ENCODE results near the gene ZACN.

DNA sequence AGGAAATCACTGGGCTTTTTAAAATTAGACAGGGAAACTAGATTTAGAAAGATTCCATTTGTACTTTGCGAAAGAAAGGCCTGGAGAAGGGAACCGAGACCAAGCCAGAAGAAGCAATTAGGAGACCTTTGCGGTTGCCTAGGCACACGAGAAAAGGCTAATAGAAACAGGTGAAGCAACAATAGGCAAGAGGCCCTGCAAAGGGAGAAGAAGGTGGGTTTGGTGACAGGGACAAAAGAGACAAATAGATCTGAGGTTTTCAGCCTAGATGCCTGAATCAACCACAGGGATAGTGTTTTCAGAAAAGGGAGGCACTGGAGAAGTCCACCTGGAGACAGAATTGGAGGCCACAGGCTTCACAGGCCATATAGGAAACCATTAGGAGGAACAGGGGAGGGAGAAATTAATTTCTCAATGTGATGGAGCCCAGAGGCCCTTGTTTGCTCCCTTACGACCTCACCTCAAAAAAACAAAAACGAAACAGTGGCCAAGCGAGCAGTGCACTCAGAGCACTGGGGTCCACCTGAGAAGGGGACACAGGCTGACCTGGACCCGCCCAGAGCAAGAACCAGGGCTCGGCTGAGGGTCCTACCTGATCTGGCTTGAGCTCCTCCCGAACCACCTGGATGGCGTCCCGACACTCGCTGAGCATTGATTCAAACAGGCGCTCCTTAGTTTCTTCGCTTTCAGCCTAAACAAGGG lies 29.0 kb upstream of the ZACN start:
- no peak for TF ChIP-seq POLR2A (IDR thresholded peaks at IDR 0.05)
- TF ChIP-seq, protein P1, sequence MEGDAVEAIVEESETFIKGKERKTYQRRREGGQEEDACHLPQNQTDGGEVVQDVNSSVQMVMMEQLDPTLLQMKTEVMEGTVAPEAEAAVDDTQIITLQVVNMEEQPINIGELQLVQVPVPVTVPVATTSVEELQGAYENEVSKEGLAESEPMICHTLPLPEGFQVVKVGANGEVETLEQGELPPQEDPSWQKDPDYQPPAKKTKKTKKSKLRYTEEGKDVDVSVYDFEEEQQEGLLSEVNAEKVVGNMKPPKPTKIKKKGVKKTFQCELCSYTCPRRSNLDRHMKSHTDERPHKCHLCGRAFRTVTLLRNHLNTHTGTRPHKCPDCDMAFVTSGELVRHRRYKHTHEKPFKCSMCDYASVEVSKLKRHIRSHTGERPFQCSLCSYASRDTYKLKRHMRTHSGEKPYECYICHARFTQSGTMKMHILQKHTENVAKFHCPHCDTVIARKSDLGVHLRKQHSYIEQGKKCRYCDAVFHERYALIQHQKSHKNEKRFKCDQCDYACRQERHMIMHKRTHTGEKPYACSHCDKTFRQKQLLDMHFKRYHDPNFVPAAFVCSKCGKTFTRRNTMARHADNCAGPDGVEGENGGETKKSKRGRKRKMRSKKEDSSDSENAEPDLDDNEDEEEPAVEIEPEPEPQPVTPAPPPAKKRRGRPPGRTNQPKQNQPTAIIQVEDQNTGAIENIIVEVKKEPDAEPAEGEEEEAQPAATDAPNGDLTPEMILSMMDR (IDR thresholded peaks at IDR 0.05): no peak

All from ovary (tissue), 3 donors.